ENCODE results near the gene SLCO2A1.

SLCO2A1 gene

DNA sequence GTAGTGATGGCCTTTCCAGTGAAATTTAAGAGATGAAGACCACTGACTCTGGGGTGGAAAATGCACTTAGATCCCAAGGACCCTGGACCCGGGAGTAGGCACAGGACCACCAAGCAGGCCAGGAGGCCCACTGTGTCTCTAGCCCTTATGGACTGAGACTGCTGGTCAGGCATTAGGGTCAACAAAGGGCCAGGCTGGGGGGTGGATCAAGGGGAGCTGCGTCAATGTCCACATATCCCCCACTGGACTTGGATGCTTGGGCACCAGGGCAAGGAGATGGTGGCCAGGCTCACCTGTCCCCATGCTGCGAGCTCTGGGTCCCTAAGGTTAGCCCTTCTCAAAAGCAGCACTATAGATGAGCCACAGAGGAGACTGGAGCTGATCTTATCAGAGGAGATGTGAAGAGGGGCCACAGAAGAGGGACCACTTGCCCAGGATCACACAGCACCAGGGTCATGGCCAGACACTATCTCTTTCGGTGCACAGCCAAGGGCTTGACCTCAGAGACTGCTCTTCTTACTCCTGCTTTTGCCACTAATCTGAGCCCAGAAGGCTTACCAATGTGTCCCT, 148.8 kb downstream of the SLCO2A1 start:
- no peak for DNase-seq

DNA sequence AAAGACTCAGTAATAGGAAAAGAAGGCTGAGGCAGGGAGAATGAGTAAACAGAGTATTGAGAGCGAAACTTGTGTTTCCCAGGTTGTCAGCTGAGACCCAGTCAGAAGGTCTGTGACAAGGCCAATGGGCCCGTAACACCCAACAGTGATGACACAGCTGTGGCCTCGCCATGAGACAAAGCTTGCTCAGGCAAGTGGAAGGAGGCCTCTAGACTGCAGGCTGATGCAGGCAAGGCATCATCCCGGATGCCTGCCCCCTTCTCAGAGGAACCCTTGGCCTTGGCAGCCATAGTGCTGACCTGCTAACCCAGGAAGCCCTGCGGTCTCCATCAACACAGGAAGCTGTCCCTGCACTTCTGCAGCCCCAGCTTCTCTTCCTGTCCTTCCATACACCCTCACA, 149.4 kb downstream of the SLCO2A1 start:
- DNase-seq = no peak

DNA sequence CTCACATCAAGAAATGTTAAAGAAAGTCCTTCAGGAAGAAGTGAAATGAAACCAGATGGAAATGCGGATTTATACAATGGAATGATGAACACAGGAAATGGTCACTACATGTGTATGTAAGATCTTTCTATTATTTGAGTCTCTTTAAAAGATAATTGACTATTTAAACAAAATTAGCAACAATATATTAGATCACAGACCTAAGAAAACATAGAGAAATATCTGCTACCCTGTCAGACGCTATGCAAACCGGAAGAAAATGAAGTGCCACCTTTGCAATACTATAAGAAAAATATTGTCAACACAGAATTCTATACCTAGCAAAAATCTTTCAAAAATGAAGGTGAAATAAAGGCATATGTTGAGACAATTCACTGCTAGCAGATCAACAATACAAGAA, 151.2 kb downstream of the SLCO2A1 start:
- DNase-seq = no peak

All from bone marrow (tissue), 2 donors.